ENCODE data around the gene MCF2L2.

DNA sequence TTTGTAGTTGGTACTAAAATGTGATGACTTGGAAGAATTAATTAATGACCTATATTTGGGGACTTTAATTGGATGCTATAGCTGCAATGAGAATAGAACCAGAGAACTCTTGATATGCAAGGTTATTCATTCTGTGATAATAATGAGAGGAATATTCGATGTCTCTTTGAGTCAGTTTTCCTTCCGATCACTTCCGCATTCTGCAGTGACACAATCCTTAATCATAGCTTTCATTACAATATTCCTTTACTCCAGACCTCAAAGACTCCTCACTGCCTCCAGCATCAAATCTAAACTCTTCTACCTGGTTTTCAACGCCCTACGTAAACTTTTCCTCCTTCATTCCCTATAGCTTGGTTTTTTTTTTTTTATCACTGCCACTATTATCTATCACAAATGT lies 153.8 kb downstream of the MCF2L2 start:
- TF ChIP-seq, protein P1, sequence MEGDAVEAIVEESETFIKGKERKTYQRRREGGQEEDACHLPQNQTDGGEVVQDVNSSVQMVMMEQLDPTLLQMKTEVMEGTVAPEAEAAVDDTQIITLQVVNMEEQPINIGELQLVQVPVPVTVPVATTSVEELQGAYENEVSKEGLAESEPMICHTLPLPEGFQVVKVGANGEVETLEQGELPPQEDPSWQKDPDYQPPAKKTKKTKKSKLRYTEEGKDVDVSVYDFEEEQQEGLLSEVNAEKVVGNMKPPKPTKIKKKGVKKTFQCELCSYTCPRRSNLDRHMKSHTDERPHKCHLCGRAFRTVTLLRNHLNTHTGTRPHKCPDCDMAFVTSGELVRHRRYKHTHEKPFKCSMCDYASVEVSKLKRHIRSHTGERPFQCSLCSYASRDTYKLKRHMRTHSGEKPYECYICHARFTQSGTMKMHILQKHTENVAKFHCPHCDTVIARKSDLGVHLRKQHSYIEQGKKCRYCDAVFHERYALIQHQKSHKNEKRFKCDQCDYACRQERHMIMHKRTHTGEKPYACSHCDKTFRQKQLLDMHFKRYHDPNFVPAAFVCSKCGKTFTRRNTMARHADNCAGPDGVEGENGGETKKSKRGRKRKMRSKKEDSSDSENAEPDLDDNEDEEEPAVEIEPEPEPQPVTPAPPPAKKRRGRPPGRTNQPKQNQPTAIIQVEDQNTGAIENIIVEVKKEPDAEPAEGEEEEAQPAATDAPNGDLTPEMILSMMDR (IDR thresholded peaks at IDR 0.05), result no peak
- no peak for TF ChIP-seq ZFX (IDR thresholded peaks at IDR 0.05; ENCODE audit: borderline replicate concordance)

All from 22Rv1 (cell line).